ENCODE data around the gene CXCR3. TPM values are rescaled to one million over a fixed set of nuclear protein-coding genes. Genes with fewer than 3 reads are reported as not detected.
"Not testable (repeated sequence)": the region's sequence is repeated elsewhere in the genome, so short reads cannot be mapped to it uniquely, and the experiment has no call there.

The CXCR3 gene
- not detected in 2 replicates for total RNA-seq

DNA sequence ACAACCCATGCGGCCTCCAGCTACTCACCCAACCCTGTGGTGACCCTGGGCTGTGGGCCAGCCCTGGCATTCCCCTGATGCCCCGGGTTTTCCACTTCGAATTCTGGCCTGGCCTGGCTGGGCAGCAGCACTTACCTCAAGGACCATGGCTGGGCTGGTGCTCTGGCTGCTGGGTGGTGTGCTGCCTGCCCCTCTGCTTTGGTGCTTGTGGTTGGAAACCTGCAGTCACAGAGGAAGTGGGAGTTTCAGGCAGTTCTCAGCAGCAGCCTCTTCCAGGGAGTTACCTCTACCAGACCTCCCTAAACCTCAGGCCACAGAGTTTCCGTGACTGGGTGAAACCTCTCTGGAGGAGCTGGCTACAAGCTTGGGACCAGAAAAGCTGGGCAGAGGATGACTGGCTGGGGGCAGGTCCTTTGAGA is at the start of gene CXCR3:
CXCR3 (minus strand) TSS at position 209 of the 419 bp plus-strand sequence; CDS start at position 147, 62 bp downstream.
- DNase-seq (ENCODE audit: low read depth), result no peak
- TF ChIP-seq, protein P1, sequence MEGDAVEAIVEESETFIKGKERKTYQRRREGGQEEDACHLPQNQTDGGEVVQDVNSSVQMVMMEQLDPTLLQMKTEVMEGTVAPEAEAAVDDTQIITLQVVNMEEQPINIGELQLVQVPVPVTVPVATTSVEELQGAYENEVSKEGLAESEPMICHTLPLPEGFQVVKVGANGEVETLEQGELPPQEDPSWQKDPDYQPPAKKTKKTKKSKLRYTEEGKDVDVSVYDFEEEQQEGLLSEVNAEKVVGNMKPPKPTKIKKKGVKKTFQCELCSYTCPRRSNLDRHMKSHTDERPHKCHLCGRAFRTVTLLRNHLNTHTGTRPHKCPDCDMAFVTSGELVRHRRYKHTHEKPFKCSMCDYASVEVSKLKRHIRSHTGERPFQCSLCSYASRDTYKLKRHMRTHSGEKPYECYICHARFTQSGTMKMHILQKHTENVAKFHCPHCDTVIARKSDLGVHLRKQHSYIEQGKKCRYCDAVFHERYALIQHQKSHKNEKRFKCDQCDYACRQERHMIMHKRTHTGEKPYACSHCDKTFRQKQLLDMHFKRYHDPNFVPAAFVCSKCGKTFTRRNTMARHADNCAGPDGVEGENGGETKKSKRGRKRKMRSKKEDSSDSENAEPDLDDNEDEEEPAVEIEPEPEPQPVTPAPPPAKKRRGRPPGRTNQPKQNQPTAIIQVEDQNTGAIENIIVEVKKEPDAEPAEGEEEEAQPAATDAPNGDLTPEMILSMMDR (conservative IDR thresholded peaks at IDR 0.05; ENCODE audit: low read depth, low read length), result no peak
- no peak within 1 kb of the TSS for H3K4me3 ChIP-seq (ENCODE audit: low read depth, low read length)

DNA sequence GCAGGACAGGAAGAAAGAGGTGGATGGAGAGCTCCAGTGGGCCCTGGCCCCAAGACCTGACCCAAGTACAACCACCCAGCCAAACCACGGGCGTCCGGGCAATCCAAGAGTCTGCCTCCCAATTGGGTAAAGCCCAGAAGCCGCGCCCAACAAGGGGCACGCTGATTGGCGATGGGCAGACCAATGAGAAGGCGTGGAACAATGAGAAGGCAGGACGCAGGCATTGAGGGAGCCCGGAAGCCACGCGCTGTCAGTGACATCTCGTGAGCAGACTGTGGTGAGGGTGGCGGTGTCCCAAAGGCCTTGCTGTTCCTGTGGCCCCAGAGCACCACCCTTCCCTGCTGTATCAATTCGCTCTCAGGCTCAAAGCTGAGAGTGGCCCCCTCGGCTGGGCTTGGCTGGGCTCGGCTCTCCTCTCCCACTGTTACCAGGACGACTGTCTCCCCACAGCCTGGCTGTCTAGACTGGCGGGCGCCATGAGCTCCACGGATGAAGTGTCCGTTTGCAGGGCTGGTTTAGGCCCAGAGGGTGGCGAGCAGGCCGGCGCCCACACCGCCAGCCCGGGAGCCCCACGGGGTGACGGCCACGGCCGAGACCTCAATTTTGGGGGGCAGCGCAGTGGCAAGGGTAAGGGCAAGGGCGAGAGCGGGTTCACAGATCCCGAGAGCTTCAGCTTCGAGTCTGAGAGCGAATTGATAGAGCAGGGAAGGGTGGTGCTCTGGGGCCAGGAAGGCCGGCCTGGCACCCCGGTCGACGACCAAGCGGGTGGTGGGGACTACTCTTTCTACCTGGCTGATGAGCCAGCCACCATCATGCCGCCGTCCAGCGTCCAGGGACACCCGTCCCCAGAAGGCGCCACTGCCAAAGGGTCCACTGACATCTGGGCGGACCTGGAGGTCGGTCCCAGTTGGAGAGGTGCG is 49.3 kb upstream of the CXCR3 start, which contains the start of gene LOC101059915:
LOC101059915 (plus strand) TSS at position 219 of the 920 bp plus-strand sequence.
- H3K4me3 ChIP-seq (ENCODE audit: low read depth, low read length), result no peak within 1 kb of the TSS
- TF ChIP-seq, protein P1 (conservative IDR thresholded peaks at IDR 0.05; ENCODE audit: low read depth, low read length), result no peak
- no peak for DNase-seq (ENCODE audit: low read depth)

DNA sequence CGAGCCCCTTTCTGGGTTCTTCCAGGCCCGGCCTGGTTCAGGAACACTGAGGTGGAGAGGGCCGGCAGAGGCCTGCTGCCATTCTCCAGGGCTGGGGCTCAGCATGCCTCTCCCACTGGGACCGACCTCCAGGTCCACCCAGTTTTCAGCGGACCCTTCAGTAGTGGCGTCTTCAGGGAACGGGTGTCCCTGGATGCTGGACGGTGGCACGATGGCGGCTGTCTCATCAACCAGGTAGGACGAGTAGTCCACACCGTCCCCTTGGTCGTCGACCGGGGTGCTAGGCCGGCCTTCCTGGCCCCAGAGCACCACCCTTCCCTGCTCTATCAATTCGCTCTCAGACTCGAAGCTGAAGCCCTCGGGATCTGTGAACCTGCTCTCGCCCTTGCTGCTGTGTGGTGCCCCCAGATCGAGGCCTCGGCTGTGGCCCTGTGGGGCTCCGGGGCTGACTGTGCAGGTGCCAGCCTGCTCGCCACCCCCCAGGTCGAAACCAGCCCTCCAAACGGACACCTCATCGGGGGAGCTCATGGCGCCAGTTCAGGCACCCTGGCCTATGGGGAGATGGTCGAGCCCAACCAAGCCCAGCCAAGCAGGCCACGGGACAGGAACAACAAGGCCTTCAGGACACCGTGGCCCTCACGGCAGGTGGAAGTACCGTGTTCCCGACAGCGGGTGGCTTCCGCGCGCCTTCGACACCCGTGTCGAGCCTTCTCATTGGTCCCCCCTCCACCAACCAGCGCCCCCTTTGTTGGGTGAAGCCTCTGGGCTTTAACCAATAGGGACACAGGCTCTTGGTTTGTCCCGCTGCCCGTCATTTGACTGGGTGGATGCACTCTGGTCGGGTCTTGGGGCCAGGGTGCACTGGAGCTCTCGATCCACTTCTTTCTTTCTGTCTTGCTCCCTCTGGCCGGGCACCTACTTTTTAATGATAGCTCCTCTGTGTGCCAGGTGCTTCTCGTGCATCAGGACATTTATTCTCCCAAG is 48.2 kb upstream of the CXCR3 start:
- DNase-seq (ENCODE audit: low read depth), result no peak
- TF ChIP-seq, protein P1 (conservative IDR thresholded peaks at IDR 0.05; ENCODE audit: low read depth, low read length), result no peak
- no peak overlapping the region for H3K4me3 ChIP-seq (ENCODE audit: low read depth, low read length)

DNA sequence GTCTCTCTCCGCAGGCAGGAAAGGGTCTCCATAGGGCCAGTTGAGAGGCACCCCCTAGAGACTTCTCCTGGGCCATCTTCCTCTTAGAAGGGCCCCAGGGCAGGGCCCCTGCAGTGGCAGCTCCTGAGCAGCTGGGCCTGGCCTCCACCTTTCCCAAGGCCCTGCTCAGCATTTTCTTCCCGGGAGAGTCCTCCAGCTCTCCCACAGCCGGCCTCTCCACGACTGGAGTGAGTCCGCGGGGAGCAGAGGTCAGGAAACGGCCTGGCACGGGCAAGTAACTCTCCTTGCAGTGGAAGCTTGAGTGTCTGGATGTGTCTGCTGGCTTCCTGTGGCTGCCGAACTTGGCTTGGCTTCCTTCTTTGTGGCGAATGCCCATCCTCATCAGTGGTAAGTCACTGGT is 47.4 kb upstream of the CXCR3 start:
- TF ChIP-seq, protein P1 (conservative IDR thresholded peaks at IDR 0.05; ENCODE audit: low read depth, low read length), result no peak
- DNase-seq (ENCODE audit: low read depth), result no peak
- no peak overlapping the region for H3K4me3 ChIP-seq (ENCODE audit: low read depth, low read length)

DNA sequence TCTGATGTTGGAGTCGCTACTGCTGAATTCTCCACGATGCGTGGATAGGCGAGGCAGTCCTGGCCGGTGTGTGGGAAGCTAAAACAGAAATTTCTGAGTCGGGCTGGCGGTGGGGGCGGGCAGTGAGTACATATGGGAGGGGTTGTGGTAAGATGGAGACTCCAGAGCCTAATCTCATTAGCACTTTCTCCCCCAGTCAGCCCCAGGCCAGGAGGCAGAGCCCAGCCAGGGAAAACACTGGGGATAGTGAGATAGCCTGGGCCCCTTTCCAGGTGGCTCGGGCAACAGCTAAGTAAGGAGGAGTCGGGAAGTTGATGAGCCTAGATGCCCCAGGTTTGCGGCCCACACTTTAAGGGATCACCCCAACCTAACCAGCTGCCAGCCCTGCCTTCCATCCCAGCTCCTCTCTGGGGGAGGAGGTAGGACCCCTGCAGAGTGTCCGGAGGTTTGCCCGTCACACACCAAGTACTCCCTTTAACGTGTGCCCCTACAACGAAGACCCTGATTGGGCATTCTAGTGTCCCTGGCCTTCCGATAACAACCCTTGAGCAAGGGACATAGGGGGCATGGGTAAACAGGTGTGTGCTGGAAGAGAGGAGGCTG is 46.7 kb upstream of the CXCR3 start:
- H3K4me3 ChIP-seq (ENCODE audit: low read depth, low read length), result no peak overlapping the region
- DNase-seq (ENCODE audit: low read depth), result no peak
- TF ChIP-seq, protein P1 (conservative IDR thresholded peaks at IDR 0.05; ENCODE audit: low read depth, low read length), result no peak

DNA sequence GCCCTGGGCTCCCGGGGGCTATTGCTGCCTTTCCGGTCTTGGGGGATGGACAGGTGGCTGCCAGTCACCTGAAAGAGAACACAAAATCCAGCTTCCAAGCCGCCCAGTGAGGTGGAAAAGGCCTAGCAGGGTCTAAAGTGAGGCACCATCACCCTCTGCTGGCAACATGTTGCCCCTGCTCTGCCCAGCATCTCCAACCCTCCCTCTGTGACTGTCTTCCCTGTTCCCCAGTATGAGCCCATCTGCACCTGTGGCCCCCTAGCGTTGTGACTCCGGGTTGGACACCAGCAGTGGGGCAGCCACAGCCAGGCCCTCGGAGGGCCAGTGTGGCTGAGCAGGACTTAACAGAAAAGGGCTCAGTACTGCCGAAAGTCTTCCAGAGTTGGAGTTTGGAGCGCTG is 45.9 kb upstream of the CXCR3 start:
- TF ChIP-seq, protein P1 (conservative IDR thresholded peaks at IDR 0.05; ENCODE audit: low read depth, low read length), result peak; percentile 35
- H3K4me3 ChIP-seq (ENCODE audit: low read depth, low read length); DNase-seq (ENCODE audit: low read depth): not testable (repeated sequence)

DNA sequence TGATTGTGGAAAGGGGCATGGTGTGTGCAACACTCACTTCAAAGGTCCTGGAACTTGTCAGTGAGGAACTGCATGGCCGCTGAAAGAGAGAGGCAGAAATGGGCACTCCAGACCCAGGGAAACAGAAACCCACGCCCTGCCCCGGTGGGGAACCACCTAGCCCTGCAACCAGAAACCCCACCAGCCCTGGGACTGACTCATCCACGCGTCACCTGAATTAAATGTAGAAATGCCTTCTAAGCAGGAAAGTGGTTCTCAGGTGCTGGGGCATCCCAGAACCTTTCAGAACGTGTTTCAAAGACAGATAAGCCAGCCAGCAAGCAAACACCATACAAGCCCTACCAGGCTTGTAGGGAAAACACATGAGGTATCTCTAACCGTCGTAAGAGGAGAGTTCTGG is 44.9 kb upstream of the CXCR3 start:
- H3K4me3 ChIP-seq (ENCODE audit: low read depth, low read length); DNase-seq (ENCODE audit: low read depth): not testable (repeated sequence)

DNA sequence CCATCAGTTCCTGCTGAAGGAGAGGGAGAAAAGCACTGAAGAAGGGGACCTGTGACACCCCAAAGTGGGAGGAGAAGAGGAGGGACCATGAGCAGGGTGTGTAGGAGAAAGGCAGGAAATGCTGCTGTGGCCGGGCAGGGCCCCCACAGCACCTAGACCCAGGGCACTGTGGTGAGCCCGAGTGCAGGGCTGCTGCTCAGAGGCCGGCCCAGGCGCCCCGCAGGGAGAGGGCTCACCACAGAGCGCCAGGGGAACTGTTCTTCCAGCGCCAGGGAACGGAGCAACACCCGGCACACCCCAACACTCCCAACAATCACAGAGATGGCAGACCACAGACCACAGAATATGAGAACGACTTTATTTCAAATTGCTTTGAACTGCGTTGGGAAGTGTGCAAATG is 44.3 kb upstream of the CXCR3 start:
- DNase-seq (ENCODE audit: low read depth); H3K4me3 ChIP-seq (ENCODE audit: low read depth, low read length): not testable (repeated sequence)

All from epithelial cell of proximal tubule (primary cell).